Gastroesophageal sphincter (tissue), 4 donors: Measurements from ENCODE around the gene P2RY11. TPM values are rescaled to one million over a fixed set of nuclear protein-coding genes. Genes with fewer than 3 reads are reported as not detected.
A peak's percentile ranks its signal among the peaks of the same experiment; 100 is the strongest.

Experiments
- ATAC-seq: fragments of 150-250 bp; one replicate; pipeline ENCODE4 v1.9.1; 2016; ENCODE audit warnings: mild to moderate bottlenecking, moderate library complexity
- H3K27ac ChIP-seq, 4 donors: fragments of 200-600 bp; sonication (generic) in 3 of 4; 1 replicate in 3 of 4; 2 replicates in 1 of 4; pipeline ENCODE4 v1.5.1; 2016 to 2019
- H3K27me3 ChIP-seq: fragments of 200-600 bp; sonication (generic); one replicate; pipeline ENCODE4 v1.5.1; 2019
- H3K36me3 ChIP-seq, 2 donors: fragments of 200-600 bp; sonication (generic); one replicate each; pipeline ENCODE4 v1.5.1; 2019; ENCODE audit warnings: control low read depth in 1 of 2
- H3K4me1 ChIP-seq, 3 donors: fragments of 200-600 bp; sonication (generic); 1 replicate in 2 of 3; 2 replicates in 1 of 3; pipeline ENCODE4 v1.5.1; 2016 to 2019; ENCODE audit warnings: control low read depth in 2 of 3
- H3K4me3 ChIP-seq, 2 donors: fragments of 200-600 bp; sonication (generic); one replicate each; pipeline ENCODE4 v1.5.1; 2019; ENCODE audit warnings: mild to moderate bottlenecking in 1 of 2, moderate library complexity in 1 of 2
- H3K9me3 ChIP-seq, 3 donors: fragments of 200-600 bp; sonication (generic); one replicate each; pipeline ENCODE4 v1.5.1; 2017 to 2019; ENCODE audit warnings: control low read depth in 2 of 3
- EP300 ChIP-seq: sonication (generic); formaldehyde crosslinking; IDR thresholded peaks from one replicate; pipeline ENCODE4 v1.6.1; 2017; ENCODE audit warnings: antibody characterized with exemption, mild to moderate bottlenecking
- POLR2A ChIP-seq, 2 donors: fragments of 450-650 bp; IDR thresholded peaks; one replicate each; pipeline ENCODE4 v1.6.1; 2017; ENCODE audit warnings: antibody characterized with exemption in 2 of 2, mild to moderate bottlenecking in 2 of 2, moderate library complexity in 1 of 2
- POLR2AphosphoS5 ChIP-seq: sonication (generic); formaldehyde crosslinking; IDR thresholded peaks from one replicate; pipeline ENCODE4 v1.6.1; 2017; ENCODE audit warnings: antibody characterized with exemption
- WGBS, 2 donors: methylation state at CpG; one replicate each; pipeline ENCODE4 v1.1.5; 2018; ENCODE audit warnings: low coverage in 1 of 2; 5-methylcytosine and 5-hydroxymethylcytosine counted together
- total RNA-seq, 4 donors: library from RNA; depleted of rRNA; stranded (reverse); fragments of >200 nt; gene quantifications; one replicate each; pipeline ENCODE4 v1.1.0, GENCODE V29; 2016
- TF ChIP-seq, protein P1 (sequence below), 4 experiments: fragments of 200-600 bp in 2 of 4; fragments of 450-650 bp in 2 of 4; sonication (generic) in 1 of 4; IDR thresholded peaks; one replicate each; pipeline ENCODE4 v1.5.1; 2017 to 2019; ENCODE audit warnings: antibody characterized with exemption in 4 of 4, mild to moderate bottlenecking in 2 of 4, moderate library complexity in 2 of 4

Gene P2RY11
- total RNA-seq, 4 donors from 2014 or later, result 0.96 to 15.7 (median 5.3) TPM

- H3K27ac ChIP-seq, result peak overlapping the region in 3 of 4 donors; percentile 13 to 86 (median 83)
- peak overlapping the region in 1 of 2 donors; percentile 95 for H3K4me3 ChIP-seq
- H3K4me1 ChIP-seq, result peaks cover 3 to 51% (median 9%) of the 10 kb centered on the region in 3 donors
- peaks cover 0 to 31% of the 10 kb centered on the region in 2 donors for H3K36me3 ChIP-seq
- no peak for TF ChIP-seq POLR2AphosphoS5
- no peak for TF ChIP-seq EP300
- TF ChIP-seq, protein P1, sequence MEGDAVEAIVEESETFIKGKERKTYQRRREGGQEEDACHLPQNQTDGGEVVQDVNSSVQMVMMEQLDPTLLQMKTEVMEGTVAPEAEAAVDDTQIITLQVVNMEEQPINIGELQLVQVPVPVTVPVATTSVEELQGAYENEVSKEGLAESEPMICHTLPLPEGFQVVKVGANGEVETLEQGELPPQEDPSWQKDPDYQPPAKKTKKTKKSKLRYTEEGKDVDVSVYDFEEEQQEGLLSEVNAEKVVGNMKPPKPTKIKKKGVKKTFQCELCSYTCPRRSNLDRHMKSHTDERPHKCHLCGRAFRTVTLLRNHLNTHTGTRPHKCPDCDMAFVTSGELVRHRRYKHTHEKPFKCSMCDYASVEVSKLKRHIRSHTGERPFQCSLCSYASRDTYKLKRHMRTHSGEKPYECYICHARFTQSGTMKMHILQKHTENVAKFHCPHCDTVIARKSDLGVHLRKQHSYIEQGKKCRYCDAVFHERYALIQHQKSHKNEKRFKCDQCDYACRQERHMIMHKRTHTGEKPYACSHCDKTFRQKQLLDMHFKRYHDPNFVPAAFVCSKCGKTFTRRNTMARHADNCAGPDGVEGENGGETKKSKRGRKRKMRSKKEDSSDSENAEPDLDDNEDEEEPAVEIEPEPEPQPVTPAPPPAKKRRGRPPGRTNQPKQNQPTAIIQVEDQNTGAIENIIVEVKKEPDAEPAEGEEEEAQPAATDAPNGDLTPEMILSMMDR (IDR thresholded peaks at IDR 0.05), result no peak
- TF ChIP-seq POLR2A (IDR thresholded peaks at IDR 0.05), result no peak
- peak; percentile 24 for ATAC-seq
- no peaks in the 10 kb centered on the region for H3K9me3 ChIP-seq
- 40 to 80% methylated on average over 7 to 9 of the region's 9 CpGs for WGBS, 2 donors
- H3K27me3 ChIP-seq, result no peaks in the 10 kb centered on the region
These were observed 9.2 kb downstream of the P2RY11 start for GRCh38 chr19:10120538-10121189.

- Histone ChIP-seq H3K27me3 (no peaks in the 10 kb centered on the region), H3K4me3 (no peak overlapping the region), H3K9me3 (no peaks in the 10 kb centered on the region), H3K4me1 (peaks cover 3 to 49% (median 9%) of the 10 kb centered on the region in 3 donors), H3K36me3 (peaks cover 0 to 29% of the 10 kb centered on the region in 2 donors), H3K27ac (peak overlapping the region in 2 of 4 donors; percentile 83 to 86)
- TF ChIP-seq EP300 (no peak), POLR2A (IDR thresholded peaks at IDR 0.05) (no peak), POLR2AphosphoS5 (peak; percentile 66)
- no peak for ATAC-seq
- 28 to 48% methylated on average over 4 to 6 of the region's 6 CpGs for WGBS, 2 donors
These were observed 10.6 kb downstream of the P2RY11 start for GRCh38 chr19:10122045-10122444.

DNA sequence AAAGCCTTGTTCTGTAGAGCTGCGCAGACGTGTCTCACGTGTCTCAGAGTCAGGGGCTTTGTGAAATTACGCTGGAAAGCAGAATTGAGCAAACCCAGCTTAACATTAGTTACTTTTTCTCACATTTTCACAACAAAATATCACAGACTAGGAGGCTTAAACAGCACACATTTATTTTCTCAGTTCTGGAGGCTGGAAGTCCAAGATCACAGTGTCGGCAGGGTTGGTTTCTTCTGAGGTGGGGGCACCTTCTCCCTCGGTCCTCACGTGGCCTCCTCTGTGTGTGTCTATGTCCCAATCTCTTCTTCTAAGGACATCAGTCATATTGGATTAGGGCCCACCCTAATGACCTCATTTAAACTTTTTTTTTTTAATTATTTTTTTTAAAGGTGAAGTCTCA lies 12.9 kb downstream of the P2RY11 start:
- WGBS, 2 donors, result 91 to 98% methylated on average over 5 to 6 of the region's 7 CpGs
- Histone ChIP-seq H3K36me3 (peaks cover 0 to 34% of the 10 kb centered on the region in 2 donors), H3K27me3 (no peaks in the 10 kb centered on the region), H3K4me3 (no peak overlapping the region), H3K4me1 (peaks cover 0 to 25% (median 0%) of the 10 kb centered on the region in 3 donors), H3K27ac (no peak overlapping the region), H3K9me3 (no peaks in the 10 kb centered on the region)
- TF ChIP-seq, protein P1 (IDR thresholded peaks at IDR 0.05), result no peak
- TF ChIP-seq EP300, result no peak
- TF ChIP-seq POLR2A (IDR thresholded peaks at IDR 0.05), result no peak
- no peak for TF ChIP-seq POLR2AphosphoS5
- no peak for ATAC-seq

- H3K4me3 ChIP-seq, result no peak overlapping the region
- H3K9me3 ChIP-seq, result no peaks in the 10 kb centered on the region
- WGBS, 2 donors, result 79 to 83% methylated on average over 1 to 4 of the region's 4 CpGs
- peaks cover 0 to 51% of the 10 kb centered on the region in 2 donors for H3K36me3 ChIP-seq
- peaks cover 0 to 10% (median 0%) of the 10 kb centered on the region in 3 donors for H3K4me1 ChIP-seq
- TF ChIP-seq, protein P1 (IDR thresholded peaks at IDR 0.05), result no peak
- TF ChIP-seq POLR2AphosphoS5 (no peak), EP300 (no peak)
- no peak overlapping the region for H3K27ac ChIP-seq
- no peaks in the 10 kb centered on the region for H3K27me3 ChIP-seq
- ATAC-seq, result peak; percentile 41
These were observed 14.7 kb downstream of the P2RY11 start for GRCh38 chr19:10126213-10126639.

DNA sequence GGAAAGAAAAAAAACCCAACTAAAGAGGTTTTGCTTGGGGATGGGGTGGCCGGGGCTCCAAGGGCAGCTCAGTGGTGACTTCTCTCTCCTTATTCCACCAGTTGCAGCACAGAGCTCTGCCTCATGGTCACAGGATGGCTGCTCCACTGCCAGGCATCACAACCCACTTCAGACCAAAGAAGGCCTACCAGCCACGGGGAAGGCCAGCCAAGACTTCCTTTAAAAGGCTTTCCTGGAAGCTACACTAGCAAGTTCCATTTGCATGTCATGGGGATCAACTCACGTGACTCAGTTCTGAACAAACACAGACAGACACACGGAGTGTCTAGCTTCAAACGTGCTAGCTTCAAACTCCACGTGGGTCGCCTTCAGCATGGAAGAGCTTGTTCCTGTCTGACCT lies 21.4 kb downstream of the P2RY11 start:
- Histone ChIP-seq H3K9me3 (no peaks in the 10 kb centered on the region), H3K4me1 (no peaks in the 10 kb centered on the region), H3K27me3 (no peaks in the 10 kb centered on the region), H3K36me3 (peaks cover 0 to 97% of the 10 kb centered on the region in 2 donors), H3K4me3 (no peak overlapping the region), H3K27ac (no peak overlapping the region)
- TF ChIP-seq, protein P1 (IDR thresholded peaks at IDR 0.05), result no peak
- no peak for TF ChIP-seq POLR2AphosphoS5
- no peak for TF ChIP-seq POLR2A (IDR thresholded peaks at IDR 0.05)
- TF ChIP-seq EP300, result no peak
- ATAC-seq, result no peak
- 98 to 99% methylated on average over 6 of the region's 7 CpGs for WGBS, 2 donors
